Adrenal gland (tissue), 5 donors: ENCODE data around the gene PFKM.

Experiments
- POLR2A ChIP-seq, 2 donors: fragments of 450-650 bp; IDR thresholded peaks; one replicate each; pipeline ENCODE4 v1.6.1; 2017; ENCODE audit warnings: antibody characterized with exemption in 2 of 2, mild to moderate bottlenecking in 2 of 2, moderate library complexity in 1 of 2
- TF ChIP-seq, protein P1 (sequence below), 6 experiments: fragments of 450-650 bp in 4 of 6; fragments of 200-600 bp in 2 of 6; sonication (generic) in 1 of 6; IDR thresholded peaks; 1 replicate in 5 of 6; 2 replicates in 1 of 6; pipeline versions ENCODE4 v1.5.1 to v1.8.0; 2016 to 2021; ENCODE audit warnings: antibody characterized with exemption in 6 of 6, mild to moderate bottlenecking in 2 of 6, moderate library complexity in 1 of 6
- donor health status: DM: no; HTN: no; CAD: no.

DNA sequence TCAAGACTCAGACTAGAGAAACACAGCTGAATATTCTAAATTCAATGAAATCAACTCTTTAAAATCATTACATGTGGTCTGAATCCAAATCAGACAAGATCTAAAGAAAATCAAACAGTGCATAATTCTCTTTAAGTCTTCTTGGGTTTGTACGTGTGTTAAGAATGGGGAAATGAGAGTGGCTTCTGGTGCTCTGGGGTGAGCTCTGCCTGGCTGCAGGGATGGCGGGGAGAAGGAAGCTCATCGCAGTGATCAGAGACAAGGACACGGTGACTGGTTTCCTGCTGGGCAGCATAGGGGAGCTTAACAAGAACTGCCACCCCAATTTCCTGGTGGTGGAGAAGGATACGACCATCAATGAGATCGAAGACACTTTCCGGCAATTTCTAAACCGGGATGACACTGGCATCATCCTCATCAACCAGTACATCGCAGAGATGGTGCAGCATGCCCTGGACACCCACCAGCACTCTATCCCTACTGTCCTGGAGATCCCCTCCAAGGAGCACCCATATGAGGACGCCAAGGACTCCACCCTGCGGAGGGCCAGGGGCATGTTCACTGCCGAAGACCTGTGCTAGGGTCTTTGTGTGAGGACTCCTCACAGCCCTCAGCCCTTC lies 34.2 kb upstream of the PFKM start:
- TF ChIP-seq, protein P1, sequence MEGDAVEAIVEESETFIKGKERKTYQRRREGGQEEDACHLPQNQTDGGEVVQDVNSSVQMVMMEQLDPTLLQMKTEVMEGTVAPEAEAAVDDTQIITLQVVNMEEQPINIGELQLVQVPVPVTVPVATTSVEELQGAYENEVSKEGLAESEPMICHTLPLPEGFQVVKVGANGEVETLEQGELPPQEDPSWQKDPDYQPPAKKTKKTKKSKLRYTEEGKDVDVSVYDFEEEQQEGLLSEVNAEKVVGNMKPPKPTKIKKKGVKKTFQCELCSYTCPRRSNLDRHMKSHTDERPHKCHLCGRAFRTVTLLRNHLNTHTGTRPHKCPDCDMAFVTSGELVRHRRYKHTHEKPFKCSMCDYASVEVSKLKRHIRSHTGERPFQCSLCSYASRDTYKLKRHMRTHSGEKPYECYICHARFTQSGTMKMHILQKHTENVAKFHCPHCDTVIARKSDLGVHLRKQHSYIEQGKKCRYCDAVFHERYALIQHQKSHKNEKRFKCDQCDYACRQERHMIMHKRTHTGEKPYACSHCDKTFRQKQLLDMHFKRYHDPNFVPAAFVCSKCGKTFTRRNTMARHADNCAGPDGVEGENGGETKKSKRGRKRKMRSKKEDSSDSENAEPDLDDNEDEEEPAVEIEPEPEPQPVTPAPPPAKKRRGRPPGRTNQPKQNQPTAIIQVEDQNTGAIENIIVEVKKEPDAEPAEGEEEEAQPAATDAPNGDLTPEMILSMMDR (IDR thresholded peaks at IDR 0.05) = no peak
- no peak for TF ChIP-seq POLR2A (IDR thresholded peaks at IDR 0.05)
